VCaP (cell line): Measurements from ENCODE around the gene VILL.

Experiments used
- H3K27ac ChIP-seq: fragments of 450-650 bp; 2 replicates; pipeline ENCODE4 v1.5.1; 2017
- TF ChIP-seq, protein P1 (sequence below): fragments of 450-650 bp; conservative IDR thresholded peaks from 2 replicates; pipeline ENCODE4 v1.5.1; 2017; ENCODE audit warnings: mild to moderate bottlenecking, moderate library complexity

VILL gene

GRCh38 chr3:38039101-38039898 lies 48.7 kb downstream of the VILL start, which contains the start of gene DLEC1:
TSS of gene DLEC1 (plus strand) at chr3:38039208. CDS start at chr3:38039226, 18 bp downstream.
- TF ChIP-seq, protein P1, sequence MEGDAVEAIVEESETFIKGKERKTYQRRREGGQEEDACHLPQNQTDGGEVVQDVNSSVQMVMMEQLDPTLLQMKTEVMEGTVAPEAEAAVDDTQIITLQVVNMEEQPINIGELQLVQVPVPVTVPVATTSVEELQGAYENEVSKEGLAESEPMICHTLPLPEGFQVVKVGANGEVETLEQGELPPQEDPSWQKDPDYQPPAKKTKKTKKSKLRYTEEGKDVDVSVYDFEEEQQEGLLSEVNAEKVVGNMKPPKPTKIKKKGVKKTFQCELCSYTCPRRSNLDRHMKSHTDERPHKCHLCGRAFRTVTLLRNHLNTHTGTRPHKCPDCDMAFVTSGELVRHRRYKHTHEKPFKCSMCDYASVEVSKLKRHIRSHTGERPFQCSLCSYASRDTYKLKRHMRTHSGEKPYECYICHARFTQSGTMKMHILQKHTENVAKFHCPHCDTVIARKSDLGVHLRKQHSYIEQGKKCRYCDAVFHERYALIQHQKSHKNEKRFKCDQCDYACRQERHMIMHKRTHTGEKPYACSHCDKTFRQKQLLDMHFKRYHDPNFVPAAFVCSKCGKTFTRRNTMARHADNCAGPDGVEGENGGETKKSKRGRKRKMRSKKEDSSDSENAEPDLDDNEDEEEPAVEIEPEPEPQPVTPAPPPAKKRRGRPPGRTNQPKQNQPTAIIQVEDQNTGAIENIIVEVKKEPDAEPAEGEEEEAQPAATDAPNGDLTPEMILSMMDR = no peak
- no peak within 1 kb of the TSS for H3K27ac ChIP-seq

DNA sequence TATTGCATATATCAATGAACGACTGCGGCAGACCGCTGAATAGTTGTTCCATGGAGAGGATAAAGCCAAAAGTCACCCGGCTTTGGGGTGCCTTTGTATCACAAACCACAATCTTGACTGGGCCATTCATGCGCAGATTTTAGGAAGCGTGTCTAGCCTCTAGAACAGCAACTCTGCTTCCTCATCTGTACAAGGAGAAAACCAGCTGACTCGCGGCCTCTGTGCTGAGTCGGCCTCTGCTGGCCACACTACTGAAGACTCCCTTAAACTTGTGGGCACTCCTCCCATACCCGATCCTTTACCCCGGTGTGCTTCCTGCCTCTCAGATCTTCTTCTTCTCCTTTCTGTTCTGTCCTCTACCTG lies 49.3 kb downstream of the VILL start:
- TF ChIP-seq, protein P1 = no peak

DNA sequence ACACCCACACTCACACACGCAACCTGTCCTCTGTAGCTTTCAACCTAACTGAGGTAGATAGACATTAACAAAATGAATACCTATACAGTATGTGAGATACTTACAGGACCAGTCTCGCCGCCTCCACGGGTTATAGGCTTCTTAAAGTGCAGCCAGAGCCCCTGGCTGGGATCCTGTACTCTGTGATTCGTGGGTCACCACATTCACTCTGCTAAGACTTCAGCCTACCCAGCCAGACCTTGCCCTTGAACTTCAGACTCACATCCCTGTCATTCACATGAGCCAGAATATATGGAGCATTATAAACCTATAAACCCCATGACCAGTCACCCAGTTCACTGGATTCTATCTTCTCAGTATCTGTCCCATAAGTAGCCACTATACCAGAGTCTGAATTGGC lies 49.8 kb downstream of the VILL start:
- TF ChIP-seq, protein P1 = no peak

More for the DNA sequence above, 49.3 kb downstream of the VILL start:
- no peak overlapping the region for H3K27ac ChIP-seq

GRCh38 chr3:38043486-38043885 lies 52.9 kb downstream of the VILL start:
- TF ChIP-seq, protein P1 = no peak
- no peak overlapping the region for H3K27ac ChIP-seq

More for the DNA sequence above, 49.8 kb downstream of the VILL start:
- no peak overlapping the region for H3K27ac ChIP-seq

GRCh38 chr3:38046027-38046426 lies 55.4 kb downstream of the VILL start:
- H3K27ac ChIP-seq = no peak overlapping the region
- TF ChIP-seq, protein P1 = no peak

DNA sequence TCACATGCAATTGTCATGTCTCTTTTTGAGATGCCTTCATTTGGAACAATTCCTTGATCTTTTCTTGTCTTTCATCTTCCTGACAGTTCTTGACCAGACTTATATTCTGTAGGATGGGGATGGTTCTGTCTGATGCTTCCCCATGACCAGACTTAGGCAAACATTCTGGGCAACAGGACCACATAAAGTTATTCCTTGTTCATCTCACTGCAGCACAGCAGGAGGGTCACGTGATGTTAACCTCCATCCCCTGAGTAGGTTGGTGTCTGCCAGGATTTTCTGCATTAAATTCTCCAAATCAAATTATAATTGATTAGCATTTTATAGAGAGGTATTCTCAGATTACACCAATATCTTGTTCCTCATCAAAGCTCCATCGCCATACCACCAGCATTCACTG lies 56.2 kb downstream of the VILL start:
- TF ChIP-seq, protein P1 = no peak
- H3K27ac ChIP-seq = no peak overlapping the region

DNA sequence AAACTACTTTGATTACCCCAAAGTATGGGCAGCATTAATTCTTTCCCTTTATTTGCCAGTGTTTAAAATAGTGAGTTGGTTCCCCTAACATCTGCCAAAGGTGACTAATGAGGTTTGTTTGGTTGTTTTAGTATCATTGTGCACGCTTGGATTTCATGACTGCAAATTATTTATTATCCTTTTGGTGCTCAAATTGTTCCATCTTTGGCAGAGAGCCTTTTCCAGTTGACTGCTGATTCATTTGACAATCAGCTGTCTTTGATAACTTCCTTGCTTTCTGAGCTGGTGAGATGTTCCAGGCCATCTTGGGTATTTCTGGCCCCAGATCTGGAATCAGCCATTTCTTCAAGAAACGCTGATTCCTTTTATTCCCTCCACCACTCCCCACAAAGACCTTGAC lies 57.3 kb downstream of the VILL start:
- TF ChIP-seq, protein P1 = no peak

More for the DNA sequence above, 57.3 kb downstream of the VILL start:
- no peak overlapping the region for H3K27ac ChIP-seq
